HG03442 (cell line): Measurements from ENCODE around the gene CASKIN2.

Experiments used
- ATAC-seq: cut with Tn5 transposase; IDR thresholded peaks from one replicate; pipeline ENCODE4 v1.9.1; 2021; ENCODE audit warnings: mild to moderate bottlenecking, moderate library complexity; ENCODE audit not compliant: unreplicated experiment

CASKIN2 gene

GRCh38 chr17:75549246-75550138 lies 34.2 kb upstream of the CASKIN2 start:
- no peak for ATAC-seq

DNA sequence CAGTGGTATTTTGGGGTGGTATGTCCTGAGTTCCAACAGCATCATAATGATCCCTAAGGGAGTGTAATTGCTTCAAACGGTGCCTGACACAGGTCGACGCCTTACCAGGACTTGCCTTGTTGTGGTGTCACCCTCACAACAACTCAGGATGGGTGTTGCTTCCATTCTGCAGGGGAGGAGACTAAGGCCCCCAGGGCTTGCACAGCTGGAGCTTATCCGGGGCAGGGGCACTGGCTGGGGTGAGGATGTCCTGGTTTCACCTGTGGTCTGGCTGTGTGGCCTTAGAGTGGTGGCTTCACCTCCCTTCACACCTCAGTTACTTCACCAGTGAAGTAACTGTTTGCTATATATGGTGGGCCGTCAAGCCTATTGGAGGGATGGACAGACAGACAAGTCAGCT lies 33.5 kb upstream of the CASKIN2 start:
- no peak for ATAC-seq

- no peak for ATAC-seq
These were observed 31.8 kb upstream of the CASKIN2 start for GRCh38 chr17:75547091-75547490.

- ATAC-seq: no peak
These were observed 30.8 kb upstream of the CASKIN2 start for GRCh38 chr17:75546181-75546580.

- no peak for ATAC-seq
These were observed 28.9 kb upstream of the CASKIN2 start for GRCh38 chr17:75544250-75544649.

GRCh38 chr17:75542728-75543336 lies 27.5 kb upstream of the CASKIN2 start:
- ATAC-seq: no peak

DNA sequence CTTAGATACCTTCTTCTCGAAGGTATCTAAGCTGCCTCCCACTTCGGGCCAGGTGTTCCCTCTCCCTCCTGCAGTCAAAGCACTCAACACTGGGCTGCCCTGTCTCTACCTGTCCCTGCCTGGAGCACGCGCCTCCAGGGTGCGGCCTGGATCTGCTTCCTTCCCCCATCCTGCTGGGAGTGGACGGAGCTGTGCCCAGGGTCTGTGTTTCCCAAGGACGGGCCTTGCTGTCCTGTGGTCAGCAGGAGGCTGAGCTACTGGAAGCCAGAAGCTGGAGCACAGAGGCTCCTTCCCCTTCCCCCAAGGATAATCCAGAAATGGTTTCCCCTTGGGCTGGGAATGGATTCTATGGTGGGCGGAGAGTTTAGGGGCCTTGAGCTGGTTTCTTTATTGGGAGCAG lies 26.9 kb upstream of the CASKIN2 start:
- no peak for ATAC-seq

GRCh38 chr17:75540923-75541503 lies 25.7 kb upstream of the CASKIN2 start:
- ATAC-seq: no peak

- ATAC-seq: no peak
These were observed 24.8 kb upstream of the CASKIN2 start for GRCh38 chr17:75539967-75540729.

- no peak for ATAC-seq
These were observed 21.0 kb upstream of the CASKIN2 start for GRCh38 chr17:75536366-75536765.

DNA sequence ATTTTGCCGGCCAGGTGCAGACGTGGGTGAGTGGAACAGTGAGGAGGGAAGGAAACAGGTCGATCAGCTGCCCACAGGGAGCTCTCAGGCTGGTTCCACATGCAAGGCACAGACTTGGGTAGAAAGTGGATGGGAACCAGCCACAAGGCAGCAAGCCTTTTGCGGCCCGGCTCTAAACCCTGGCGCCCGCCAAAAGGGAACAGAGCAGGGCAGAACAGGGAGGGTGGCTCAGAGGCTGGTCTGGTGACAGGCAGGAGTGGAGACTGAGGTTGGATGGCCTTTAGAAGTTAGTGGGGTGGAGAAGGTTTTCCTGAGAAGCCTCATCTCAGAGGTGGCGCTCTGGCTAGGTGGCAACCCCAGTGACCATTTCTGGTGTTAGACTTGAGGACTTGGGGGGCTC lies 20.5 kb upstream of the CASKIN2 start:
- ATAC-seq: no peak

GRCh38 chr17:75535119-75535537 lies 19.8 kb upstream of the CASKIN2 start:
- ATAC-seq: no peak

DNA sequence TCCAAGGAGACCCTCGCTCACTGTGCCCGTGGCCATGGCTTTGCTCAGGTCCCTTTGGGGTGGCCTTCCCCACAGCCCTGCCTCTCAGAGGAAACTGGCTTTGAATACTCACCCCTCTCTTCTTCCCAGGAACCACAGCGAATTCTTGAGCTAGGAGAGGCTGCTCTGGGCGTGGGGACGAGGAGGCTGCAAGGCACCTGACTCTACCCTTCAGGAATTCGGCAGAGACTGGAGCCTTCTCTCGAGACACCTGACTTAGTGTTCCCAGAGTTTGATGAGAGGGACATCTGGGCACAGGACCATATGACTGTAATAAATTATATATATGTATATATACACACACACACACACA lies 16.4 kb upstream of the CASKIN2 start:
- ATAC-seq: no peak

DNA sequence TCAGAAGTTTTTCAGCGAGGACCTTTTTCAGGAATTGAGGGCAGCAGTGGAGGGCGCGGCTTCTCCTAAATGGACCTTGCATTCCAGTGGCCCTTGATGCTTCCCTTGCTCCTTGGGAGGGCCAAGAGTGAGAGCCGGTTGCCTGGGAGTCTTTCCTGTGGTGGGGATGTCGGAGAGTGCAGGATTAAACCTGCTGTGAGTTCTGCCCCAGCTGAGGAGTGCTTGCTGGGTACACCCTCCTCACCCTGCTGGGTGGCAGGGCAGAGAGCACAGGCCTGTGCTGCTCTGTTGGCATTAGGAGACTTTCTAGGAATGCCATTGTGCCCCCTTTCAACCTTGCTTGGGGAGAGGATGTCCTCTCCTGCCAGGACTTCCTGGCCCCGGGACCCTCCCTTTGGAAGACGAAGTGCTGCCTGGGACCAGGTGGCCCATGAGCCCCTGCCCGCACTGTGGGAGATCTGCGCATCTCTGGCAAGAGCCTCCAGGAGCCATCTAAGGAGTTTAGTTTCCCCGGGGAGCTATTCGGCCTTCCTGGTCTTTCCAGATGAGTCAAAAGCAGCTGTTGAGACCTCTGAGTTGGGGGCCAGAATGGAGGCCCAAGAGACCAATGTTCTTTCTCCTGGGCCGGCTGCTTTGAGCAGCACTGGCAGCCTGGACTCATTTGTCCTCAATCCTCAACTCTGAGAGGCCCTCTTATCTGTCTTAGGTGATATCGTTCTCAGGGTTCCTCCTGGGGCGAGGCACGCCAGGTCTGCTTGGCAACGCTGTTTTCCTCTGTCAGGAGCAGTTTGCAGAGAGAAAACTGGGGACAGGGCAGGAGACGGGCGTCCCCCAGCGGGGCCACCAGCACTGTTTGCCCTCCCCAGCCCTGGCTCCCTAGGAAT lies 15.7 kb upstream of the CASKIN2 start:
- no peak for ATAC-seq

GRCh38 chr17:75526555-75527270 lies 11.4 kb upstream of the CASKIN2 start:
- ATAC-seq: no peak

- no peak for ATAC-seq
These were observed 10.6 kb upstream of the CASKIN2 start for GRCh38 chr17:75525806-75526554.

DNA sequence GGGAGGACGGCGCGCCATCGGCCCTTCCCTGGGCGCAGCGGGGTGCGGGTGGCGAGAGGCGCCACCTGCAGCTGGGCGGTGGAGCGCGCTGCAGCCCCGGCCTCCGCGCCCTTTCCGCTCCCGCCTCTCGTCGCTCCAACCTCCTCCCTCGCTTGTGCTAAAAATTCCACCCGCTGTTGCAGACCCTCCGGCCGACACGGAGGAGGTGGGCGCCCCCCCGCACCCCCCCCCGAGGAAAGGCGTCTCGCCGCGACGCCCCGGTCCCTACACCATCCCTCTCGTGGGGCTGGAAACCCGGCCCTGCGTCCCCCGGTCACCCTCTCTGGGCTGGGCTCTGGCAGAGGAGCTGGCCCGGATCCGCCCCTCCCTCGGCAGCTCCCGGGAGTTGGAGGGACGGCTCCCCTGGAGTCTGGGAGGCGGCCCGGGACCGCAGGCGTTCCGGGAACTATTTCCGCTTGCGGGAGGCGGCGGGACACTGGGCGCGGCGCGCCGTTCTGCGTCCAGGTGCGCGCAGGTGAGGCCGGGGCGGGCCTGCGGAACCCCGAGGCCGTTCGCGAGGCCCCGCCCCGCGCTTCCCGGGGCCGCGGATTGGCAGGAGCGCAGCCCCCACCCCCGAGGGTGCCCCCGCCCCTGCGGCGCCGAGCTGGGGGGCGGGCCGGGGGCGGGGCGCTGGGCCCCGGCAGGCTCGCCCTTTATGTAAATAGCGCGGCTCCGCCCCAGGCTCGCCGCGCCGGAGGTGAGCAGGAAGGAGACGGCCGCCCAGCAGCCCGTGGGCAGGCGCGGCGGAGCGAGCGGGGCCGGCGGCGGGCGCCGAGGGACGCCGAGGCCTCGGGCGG lies 9.9 kb upstream of the CASKIN2 start, which contains the start of gene LLGL2:
Gene LLGL2 (plus strand): TSS at position 728 of the 836 bp plus-strand sequence. CDS start 17,730 bp downstream, outside the sequence.
- peak; percentile 70 for ATAC-seq
